Measurements from ENCODE around the gene NT5DC4.

DNA sequence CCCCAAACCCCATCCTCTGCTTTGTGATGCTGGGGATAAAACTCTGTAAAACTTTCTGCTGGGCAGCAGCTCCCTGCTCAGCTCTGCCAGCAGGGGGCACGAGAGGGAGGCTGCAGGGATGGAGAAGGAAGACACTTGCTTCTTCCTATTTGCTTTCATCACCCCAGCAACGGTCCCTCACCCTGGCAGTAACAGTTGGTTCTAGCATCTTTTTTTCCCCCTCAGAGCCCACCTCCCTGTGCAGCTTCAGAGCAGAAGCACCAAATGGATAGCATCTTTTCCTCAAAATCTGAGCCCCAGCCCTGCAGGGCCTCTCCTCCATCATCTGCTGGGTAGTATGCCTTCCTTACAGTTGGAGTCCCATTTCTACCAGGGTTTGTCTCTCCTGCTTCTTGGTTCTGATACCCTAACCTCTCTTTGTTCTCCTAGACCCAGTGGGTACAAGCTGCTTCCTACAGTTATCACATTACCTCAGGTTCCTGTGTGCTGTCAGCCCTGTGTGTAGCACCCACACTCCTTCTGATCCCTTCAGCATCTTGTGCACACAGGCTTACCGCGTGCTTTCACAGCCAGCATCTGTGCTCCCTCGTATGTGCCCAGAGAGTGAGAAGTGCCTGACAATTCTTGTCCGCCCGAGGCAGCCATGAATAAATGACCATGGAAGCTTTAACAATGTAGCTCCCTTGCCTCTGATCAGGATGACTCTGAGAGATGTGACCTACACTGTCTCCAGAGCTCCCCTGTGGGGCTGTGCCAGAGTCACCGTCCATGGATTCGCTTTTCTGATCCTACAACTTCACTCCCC, 29.1 kb downstream of the NT5DC4 start:
- TF ChIP-seq, protein P1, sequence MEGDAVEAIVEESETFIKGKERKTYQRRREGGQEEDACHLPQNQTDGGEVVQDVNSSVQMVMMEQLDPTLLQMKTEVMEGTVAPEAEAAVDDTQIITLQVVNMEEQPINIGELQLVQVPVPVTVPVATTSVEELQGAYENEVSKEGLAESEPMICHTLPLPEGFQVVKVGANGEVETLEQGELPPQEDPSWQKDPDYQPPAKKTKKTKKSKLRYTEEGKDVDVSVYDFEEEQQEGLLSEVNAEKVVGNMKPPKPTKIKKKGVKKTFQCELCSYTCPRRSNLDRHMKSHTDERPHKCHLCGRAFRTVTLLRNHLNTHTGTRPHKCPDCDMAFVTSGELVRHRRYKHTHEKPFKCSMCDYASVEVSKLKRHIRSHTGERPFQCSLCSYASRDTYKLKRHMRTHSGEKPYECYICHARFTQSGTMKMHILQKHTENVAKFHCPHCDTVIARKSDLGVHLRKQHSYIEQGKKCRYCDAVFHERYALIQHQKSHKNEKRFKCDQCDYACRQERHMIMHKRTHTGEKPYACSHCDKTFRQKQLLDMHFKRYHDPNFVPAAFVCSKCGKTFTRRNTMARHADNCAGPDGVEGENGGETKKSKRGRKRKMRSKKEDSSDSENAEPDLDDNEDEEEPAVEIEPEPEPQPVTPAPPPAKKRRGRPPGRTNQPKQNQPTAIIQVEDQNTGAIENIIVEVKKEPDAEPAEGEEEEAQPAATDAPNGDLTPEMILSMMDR (IDR thresholded peaks at IDR 0.05; ENCODE audit: insufficient read depth, low read depth, low read length) = peak; percentile 92
- no peak for TF ChIP-seq EZH2 (IDR thresholded peaks at IDR 0.05; ENCODE audit: insufficient read depth, low read length)

Data from astrocyte (in vitro differentiated cells and primary cell).